ENCODE results near the gene NDUFS3.
A peak's percentile ranks its signal among the peaks of the same experiment; 100 is the strongest.

The NDUFS3 gene

DNA sequence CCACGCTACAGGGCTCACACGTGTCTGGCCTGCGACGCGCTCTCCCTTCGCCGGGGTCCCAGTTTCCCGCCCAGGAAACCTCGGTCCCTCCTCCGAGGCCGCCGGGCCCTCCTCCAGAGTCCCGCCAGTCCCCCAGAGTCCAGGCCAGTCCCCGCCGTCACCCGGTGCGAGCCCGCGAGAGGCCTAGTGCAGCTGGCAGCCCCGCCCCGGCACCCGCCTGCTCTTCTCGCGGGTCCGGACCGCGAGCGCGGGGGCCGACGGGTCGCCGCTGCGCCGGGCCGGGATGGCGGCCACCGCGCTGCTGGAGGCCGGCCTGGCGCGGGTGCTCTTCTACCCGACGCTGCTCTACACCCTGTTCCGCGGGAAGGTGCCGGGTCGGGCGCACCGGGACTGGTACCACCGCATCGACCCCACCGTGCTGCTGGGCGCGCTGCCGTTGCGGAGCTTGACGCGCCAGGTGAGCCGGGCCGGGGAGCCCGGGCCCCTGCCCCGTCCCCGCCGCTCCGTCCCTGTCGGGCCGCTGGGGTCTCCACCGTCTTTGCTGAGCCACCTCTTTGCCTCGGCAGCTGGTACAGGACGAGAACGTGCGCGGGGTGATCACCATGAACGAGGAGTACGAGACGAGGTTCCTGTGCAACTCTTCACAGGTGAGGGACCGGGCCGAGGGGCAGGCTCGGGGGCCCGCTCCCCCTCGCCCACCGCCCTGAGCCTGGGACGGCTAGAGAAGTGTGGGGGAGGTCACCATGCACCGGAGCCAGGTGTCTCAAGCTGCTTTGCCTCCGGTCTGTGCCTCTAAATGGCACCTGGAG is 13.3 kb upstream of the NDUFS3 start, which contains the start of gene PTPMT1:
Gene PTPMT1 (plus strand): TSS at position 260 of the 809 bp plus-strand sequence. CDS start 24 bp downstream, at position 284.
- H3K27ac ChIP-seq, result peak within 1 kb of the TSS; percentile 83
- no peak for TF ChIP-seq CTCF (conservative IDR thresholded peaks at IDR 0.05)

- no peak for TF ChIP-seq CTCF (conservative IDR thresholded peaks at IDR 0.05)
- H3K27ac ChIP-seq, result peak overlapping the region; percentile 83
Measured at GRCh38 chr11:47566149-47566698, 12.7 kb upstream of the NDUFS3 start.

- no peak overlapping the region for H3K27ac ChIP-seq
- no peak for TF ChIP-seq CTCF (conservative IDR thresholded peaks at IDR 0.05)
Measured at GRCh38 chr11:47569646-47570045, 9.2 kb upstream of the NDUFS3 start.

DNA sequence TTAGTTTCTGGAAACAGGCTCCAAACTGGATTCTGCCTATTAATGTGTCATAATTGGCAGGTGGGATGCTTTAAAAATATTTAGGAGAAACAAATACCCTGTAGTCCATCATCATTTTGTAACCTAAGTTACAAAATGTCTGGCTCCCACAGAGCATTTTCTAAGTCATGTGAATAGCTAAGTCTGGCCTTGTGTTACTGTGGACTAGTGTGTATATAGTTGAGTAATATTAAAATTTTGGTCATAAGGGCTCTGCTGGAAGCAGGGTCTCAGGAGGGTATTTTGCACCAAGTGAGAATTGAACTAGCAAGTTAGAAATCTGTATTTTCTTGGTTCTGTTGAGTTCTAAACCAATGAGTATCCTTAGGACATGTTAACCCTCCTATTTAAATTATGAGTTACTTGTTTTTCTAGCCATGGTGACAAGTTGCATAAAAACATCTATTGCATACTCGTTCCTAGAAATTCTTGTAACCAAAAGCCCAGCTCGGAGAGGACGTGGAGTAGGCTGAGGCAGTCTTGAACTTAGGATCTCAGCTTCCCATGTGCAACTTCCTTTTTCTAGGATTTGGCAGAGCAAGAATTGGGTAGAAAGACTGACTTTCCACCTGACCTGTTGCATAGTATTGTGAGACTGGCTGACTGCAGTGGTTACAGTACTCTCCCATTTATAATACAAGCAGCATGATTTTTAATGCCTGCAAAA is 8.1 kb upstream of the NDUFS3 start:
- no peak overlapping the region for H3K27ac ChIP-seq
- TF ChIP-seq CTCF (conservative IDR thresholded peaks at IDR 0.05), result no peak

DNA sequence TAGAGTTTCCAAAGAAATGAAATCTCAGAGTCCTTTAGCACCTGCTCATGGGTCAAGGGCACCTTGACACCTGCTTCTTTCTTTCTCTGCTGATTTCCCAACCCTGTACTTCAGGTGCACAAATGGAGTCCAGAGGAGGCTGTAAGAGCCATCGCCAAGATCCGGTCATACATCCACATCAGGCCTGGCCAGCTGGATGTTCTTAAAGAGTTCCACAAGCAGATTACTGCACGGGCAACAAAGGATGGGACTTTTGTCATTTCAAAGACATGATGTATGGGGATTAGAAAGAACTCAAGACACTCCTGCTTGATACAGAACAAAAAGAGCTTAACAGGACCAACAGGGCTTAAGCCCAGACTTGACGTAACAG is 7.5 kb upstream of the NDUFS3 start:
- no peak for TF ChIP-seq CTCF (conservative IDR thresholded peaks at IDR 0.05)
- no peak overlapping the region for H3K27ac ChIP-seq

- no peak overlapping the region for H3K27ac ChIP-seq
- no peak for TF ChIP-seq CTCF (conservative IDR thresholded peaks at IDR 0.05)
Measured at GRCh38 chr11:47571895-47572294, 7.0 kb upstream of the NDUFS3 start.

- no peak for TF ChIP-seq CTCF (conservative IDR thresholded peaks at IDR 0.05)
- no peak overlapping the region for H3K27ac ChIP-seq
Measured at GRCh38 chr11:47572715-47573255, 6.1 kb upstream of the NDUFS3 start.

Measured in VCaP (cell line).